ENCODE results near the gene ANO8. TPM values are rescaled to one million over a fixed set of nuclear protein-coding genes. Genes with fewer than 3 reads are reported as not detected.
A peak's percentile ranks its signal among the peaks of the same experiment; 100 is the strongest.

Gene ANO8
- total and polyA plus RNA-seq, 2 donors (not counting 3 experiments of a cell fraction or from before 2014, with no cell fraction given), result 3.5 to 6.8 TPM

DNA sequence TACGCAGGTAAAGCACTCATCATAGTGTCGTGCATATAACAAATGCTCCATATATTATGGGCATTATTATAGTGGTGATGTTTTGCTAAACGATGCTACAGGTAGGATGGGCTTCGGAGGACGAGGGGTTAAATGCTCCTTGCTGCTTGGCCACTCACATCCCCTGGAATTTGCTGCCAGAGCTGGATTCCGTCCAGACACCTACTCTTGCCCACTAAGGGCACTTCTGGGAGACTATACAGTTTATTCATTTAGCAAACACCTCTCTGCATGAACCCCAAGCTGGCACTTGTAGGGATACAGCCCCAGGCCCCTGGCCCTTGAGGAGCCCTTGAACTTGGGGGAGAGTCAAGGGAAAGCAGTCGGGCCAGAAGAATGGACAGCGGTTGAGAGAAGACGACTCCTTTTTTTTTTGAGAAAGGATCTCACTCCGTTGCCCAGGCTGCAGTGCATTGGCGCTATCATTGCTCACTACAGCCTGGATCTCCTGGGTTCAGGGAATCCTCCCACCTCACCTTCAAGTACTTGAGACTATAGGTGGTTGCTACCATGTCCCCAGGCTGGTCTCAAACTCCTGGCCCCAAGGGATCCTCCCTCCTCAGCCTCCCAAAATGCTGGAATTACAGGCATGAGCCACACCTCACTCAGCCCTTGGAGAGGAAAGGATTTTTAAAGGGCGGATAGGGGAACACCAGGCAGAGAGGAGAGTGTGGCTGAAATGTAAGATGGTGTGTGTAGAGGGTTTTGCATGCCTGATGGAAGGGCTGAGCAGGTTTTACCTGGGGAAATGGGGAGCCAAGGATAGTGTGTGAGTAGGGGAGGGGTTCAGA lies 30.1 kb downstream of the ANO8 start:
- H3K4me3 ChIP-seq (replicated peaks in 1 of 3; ENCODE audit: insufficient read depth in 1 of 3, low read depth in 1 of 3, low read length in 3 of 3), result no peak overlapping the region
- POLR2A ChIA-PET, result interaction anchor here (0.5 to 1.1 kb wide), 4 partner anchors 12 to 129 kb away, joined by 3 to 8 read pairs (median 4); no protein-coding TSS in a partner anchor
- DNase-seq (ENCODE audit: low read depth, low spot score), result no peak

More for the DNA sequence above, 30.1 kb downstream of the ANO8 start:
- Histone ChIP-seq H3K27me3 (ENCODE audit: control insufficient read depth in 2 of 2, insufficient read depth in 2 of 2, low read length in 2 of 2) (no peaks in the 10 kb centered on the region), H2AFZ (ENCODE audit: low read depth, low read length) (no peak overlapping the region), H3K36me3 (ENCODE audit: control insufficient read depth in 2 of 2, extremely low read depth in 1 of 2, insufficient read depth in 2 of 2, low read length in 2 of 2) (no peaks in the 10 kb centered on the region), H3K79me2 (ENCODE audit: control insufficient read depth, insufficient read depth, low read length) (peaks cover 2% of the 10 kb centered on the region), H3K4me2 (ENCODE audit: insufficient read depth, low read length) (peak overlapping the region; percentile 81), H3K9ac (replicated peaks; ENCODE audit: extremely low read depth, insufficient read depth, low read length) (no peak overlapping the region), H3K4me1 (ENCODE audit: control insufficient read depth, extremely low read depth, insufficient read depth, low read length) (peaks cover 9% of the 10 kb centered on the region), H3K9me1 (replicated peaks; ENCODE audit: control insufficient read depth, extremely low read depth, insufficient read depth, low read length) (no peaks in the 10 kb centered on the region), H3K27ac (ENCODE audit: insufficient read depth, low read depth, low read length) (no peak overlapping the region), H3K9me3 (replicated peaks; ENCODE audit: control insufficient read depth, insufficient read depth, low read length) (no peaks in the 10 kb centered on the region), H4K20me1 (replicated peaks; ENCODE audit: control insufficient read depth, extremely low read depth, insufficient read depth, low read length) (no peaks in the 10 kb centered on the region)
- CTCF ChIA-PET, result interaction anchor here (0.6 to 3.3 kb wide), 16 partner anchors 8 to 115 kb away, joined by 3 to 70 read pairs (median 4); partner anchors contain the start of genes ANO8 and USE1
- intact Hi-C loops (cut with micrococcal nuclease) (loop anchor here (1.0 kb wide), 1 partner anchor 12 kb away; no protein-coding TSS in a partner anchor), dilution Hi-C loops (cut with MboI; ENCODE audit: extremely low pct_ligation_motif_present, low sequenced_read_pairs) (no loop called here)
- FAIRE-seq, result no peak
- BruUV-seq (replicated peaks), result no TSS peak
- TF ChIP-seq POLR2A (IDR thresholded peaks at IDR 0.05; ENCODE audit: low read depth, low read length), result no peak
- TF ChIP-seq MYC (IDR thresholded peaks at IDR 0.05; ENCODE audit: low read depth, low read length), result no peak
- no peak for TF ChIP-seq POLR2AphosphoS5 (IDR thresholded peaks at IDR 0.05; ENCODE audit: insufficient read depth, low read depth, low read length)
- no peak for TF ChIP-seq JUN (IDR thresholded peaks at IDR 0.05; ENCODE audit: borderline replicate concordance, insufficient read depth, insufficient read length, low read depth)
- TF ChIP-seq, protein P1, sequence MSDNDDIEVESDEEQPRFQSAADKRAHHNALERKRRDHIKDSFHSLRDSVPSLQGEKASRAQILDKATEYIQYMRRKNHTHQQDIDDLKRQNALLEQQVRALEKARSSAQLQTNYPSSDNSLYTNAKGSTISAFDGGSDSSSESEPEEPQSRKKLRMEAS (IDR thresholded peaks at IDR 0.05; ENCODE audit: insufficient read depth, insufficient read length), result no peak
- TF ChIP-seq CTCF (IDR thresholded peaks at IDR 0.05; ENCODE audit: extremely low read depth in 1 of 2, insufficient read depth in 1 of 2, low read depth in 1 of 2, low read length in 2 of 2), result no peak
- no peak for TF ChIP-seq FOS (IDR thresholded peaks at IDR 0.05; ENCODE audit: borderline replicate concordance, insufficient read depth, low read length)
- no peak for TF ChIP-seq GATA2 (IDR thresholded peaks at IDR 0.05; ENCODE audit: insufficient read depth, insufficient read length, low read depth, low read length)
- TF ChIP-seq EZH2 (IDR thresholded peaks at IDR 0.05; ENCODE audit: borderline replicate concordance, low read depth, low read length, severe bottlenecking), result no peak

Measured in endothelial cell of umbilical vein (primary cell).